GM19240 (cell line): Measurements from ENCODE around the gene FYTTD1.

Source experiments
- DNase-seq: peaks from one replicate; pipeline ENCODE4 v3.0.0; 2011; ENCODE audit warnings: low spot score; ENCODE audit not compliant: insufficient read length

The FYTTD1 gene

GRCh38 chr3:197833930-197834715 is 84.4 kb downstream of the FYTTD1 start:
- no peak for DNase-seq

GRCh38 chr3:197835509-197835908 is 85.8 kb downstream of the FYTTD1 start:
- DNase-seq: no peak

- no peak for DNase-seq
Measured at GRCh38 chr3:197836244-197836643, 86.6 kb downstream of the FYTTD1 start.
